HG02943 (cell line): ENCODE measurements around the gene SMIM3.
A peak's percentile ranks its signal among the peaks of the same experiment; 100 is the strongest.
"Not testable (repeated sequence)": the region's sequence is repeated elsewhere in the genome, so short reads cannot be mapped to it uniquely, and the experiment has no call there.

Experiments
- ATAC-seq: cut with Tn5 transposase; IDR thresholded peaks from one replicate; pipeline ENCODE4 v1.9.1; 2021; ENCODE audit warnings: mild to moderate bottlenecking, low read depth, moderate library complexity; ENCODE audit not compliant: unreplicated experiment

Gene SMIM3

GRCh38 chr5:150778517-150779396, at the start of gene SMIM3:
TSS of gene SMIM3 (plus strand) at chr5:150778757. CDS start at chr5:150795441, 16,684 bp downstream.
- no peak for ATAC-seq

GRCh38 chr5:150729859-150730258, 48.7 kb upstream of the SMIM3 start:
- no peak for ATAC-seq

GRCh38 chr5:150731669-150732242, 46.8 kb upstream of the SMIM3 start:
- no peak for ATAC-seq

- no peak for ATAC-seq
Measured at GRCh38 chr5:150734579-150735384, 43.8 kb upstream of the SMIM3 start.

- ATAC-seq, result no peak
Measured at GRCh38 chr5:150738862-150739261, 39.7 kb upstream of the SMIM3 start.

- ATAC-seq, result no peak
Measured at GRCh38 chr5:150740992-150741391, 37.6 kb upstream of the SMIM3 start.

- ATAC-seq, result not testable (repeated sequence)
Measured at GRCh38 chr5:150742455-150743141, 36.0 kb upstream of the SMIM3 start.

- not testable (repeated sequence) for ATAC-seq
Measured at GRCh38 chr5:150743142-150743488, 35.4 kb upstream of the SMIM3 start.

- no peak for ATAC-seq
Measured at GRCh38 chr5:150750469-150750868, 28.1 kb upstream of the SMIM3 start.

- ATAC-seq, result no peak
Measured at GRCh38 chr5:150751096-150751891, 27.3 kb upstream of the SMIM3 start.

GRCh38 chr5:150753463-150753862, 25.1 kb upstream of the SMIM3 start:
- ATAC-seq, result no peak

- no peak for ATAC-seq
Measured at GRCh38 chr5:150753863-150754262, 24.7 kb upstream of the SMIM3 start.

- ATAC-seq, result no peak
Measured at GRCh38 chr5:150757087-150757649, 21.4 kb upstream of the SMIM3 start.

GRCh38 chr5:150758203-150758530, 20.4 kb upstream of the SMIM3 start:
- peak; percentile 17 for ATAC-seq

GRCh38 chr5:150758531-150759333, 19.8 kb upstream of the SMIM3 start, which contains the start of gene DCTN4:
TSS of gene DCTN4 (minus strand) at chr5:150759017. CDS start at chr5:150758993, 24 bp downstream.
- ATAC-seq, result peak; percentile 97

- ATAC-seq, result no peak
Measured at GRCh38 chr5:150759334-150759583, 19.3 kb upstream of the SMIM3 start.

- ATAC-seq, result no peak
Measured at GRCh38 chr5:150762211-150762610, 16.3 kb upstream of the SMIM3 start.

GRCh38 chr5:150763023-150763769, 15.4 kb upstream of the SMIM3 start:
- no peak for ATAC-seq
